ENCODE results near the gene CCDC70. TPM values are rescaled to one million over a fixed set of nuclear protein-coding genes. Genes with fewer than 3 reads are reported as not detected.

The CCDC70 gene
- polyA plus RNA-seq: under 1 TPM in 1 of 4 donors, not detected in 3; 0.07 TPM
- long read RNA-seq, donor 1: 0 reads
- long read RNA-seq, donor 2: 0 reads
- long read RNA-seq, donor 3: 0 reads
- long read RNA-seq, donor 4: 0 reads
- long read RNA-seq, donor 5: 0 reads
- long read RNA-seq, donor 6: 0 reads
- long read RNA-seq, donor 7: 0 reads
- long read RNA-seq, donor 8: 0 reads
- long read RNA-seq, donor 9: 0 reads
- long read RNA-seq, donor 10: 0 reads

DNA sequence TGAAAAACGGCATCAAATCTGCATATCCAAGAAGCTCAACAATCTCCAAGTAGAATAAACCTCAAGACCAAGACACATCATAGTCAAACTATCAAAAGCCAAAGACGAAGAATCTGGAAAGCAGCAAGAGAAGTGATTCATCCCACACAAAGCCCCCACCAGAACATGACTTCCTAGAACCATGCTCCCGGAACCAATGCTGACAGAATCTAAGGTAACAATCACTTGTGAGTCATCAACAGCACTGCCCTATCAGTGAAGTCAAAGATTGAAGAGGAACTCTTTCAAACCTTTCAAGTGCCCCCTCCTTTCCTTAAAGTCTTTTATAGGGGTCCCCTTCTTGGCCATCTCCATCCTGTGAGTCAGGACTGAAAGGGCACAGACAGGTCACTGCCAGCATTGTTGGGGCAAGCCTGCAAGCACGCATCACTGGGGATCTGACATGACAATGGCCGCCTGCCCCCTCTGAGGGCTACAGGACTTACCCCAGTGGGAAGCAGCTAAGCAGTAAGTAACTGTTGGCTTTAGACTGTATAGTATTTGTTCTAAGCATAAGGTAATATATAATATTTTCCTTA lies at the start of gene CCDC70:
Gene CCDC70, plus strand, starts transcription at position 247 of the 578 bp plus-strand sequence. CDS start 3,443 bp downstream, outside the sequence.
- DNase-seq: no peak
- H3K4me3 ChIP-seq (ENCODE audit: low read depth in 1 of 3, low read length in 3 of 3): no peak within 1 kb of the TSS
- no peaks in the 10 kb centered on the region for H3K27me3 ChIP-seq (ENCODE audit: control insufficient read depth in 3 of 3, insufficient read depth in 3 of 3, low read length in 3 of 3)
- no peaks in the 10 kb centered on the region for H3K4me1 ChIP-seq (ENCODE audit: control insufficient read depth in 3 of 3, insufficient read depth in 2 of 3, low read depth in 1 of 3, low read length in 2 of 3)
- H3K9me3 ChIP-seq (ENCODE audit: control insufficient read depth in 2 of 2, insufficient read depth in 1 of 2, low read depth in 1 of 2, low read length in 1 of 2): no peaks in the 10 kb centered on the region
- 78 to 83% (median 83%) methylated on average over 5 of the region's 5 CpGs for WGBS, 3 donors
- no peak for FAIRE-seq
- H3K36me3 ChIP-seq (ENCODE audit: control insufficient read depth in 3 of 3, insufficient read depth in 2 of 3, low read depth in 1 of 3, low read length in 3 of 3): no peaks in the 10 kb centered on the region
- H3K27ac ChIP-seq (ENCODE audit: low read depth in 1 of 3, low read length in 2 of 3): no peak within 1 kb of the TSS

- Histone ChIP-seq H3K4me3 (ENCODE audit: low read depth in 1 of 3, low read length in 3 of 3) (no peak overlapping the region), H3K27ac (ENCODE audit: low read depth in 1 of 3, low read length in 2 of 3) (no peak overlapping the region), H3K27me3 (ENCODE audit: control insufficient read depth in 3 of 3, insufficient read depth in 3 of 3, low read length in 3 of 3) (peaks cover 0 to 7% (median 0%) of the 10 kb centered on the region in 3 donors), H3K36me3 (ENCODE audit: control insufficient read depth in 3 of 3, insufficient read depth in 2 of 3, low read depth in 1 of 3, low read length in 3 of 3) (no peaks in the 10 kb centered on the region), H3K4me1 (ENCODE audit: control insufficient read depth in 3 of 3, insufficient read depth in 2 of 3, low read depth in 1 of 3, low read length in 2 of 3) (peaks cover 0 to 8% (median 0%) of the 10 kb centered on the region in 3 donors), H3K9me3 (ENCODE audit: control insufficient read depth in 2 of 2, insufficient read depth in 1 of 2, low read depth in 1 of 2, low read length in 1 of 2) (no peaks in the 10 kb centered on the region)
- DNase-seq (no peak), FAIRE-seq (no peak)
- 94 to 99% (median 97%) methylated on average over 2 of the region's 2 CpGs for WGBS, 3 donors
Observed at GRCh38 chr13:51814071-51814470, 47.7 kb upstream of the CCDC70 start.

- Histone ChIP-seq H3K27ac (ENCODE audit: low read depth in 1 of 3, low read length in 2 of 3) (no peak overlapping the region), H3K36me3 (ENCODE audit: control insufficient read depth in 3 of 3, insufficient read depth in 2 of 3, low read depth in 1 of 3, low read length in 3 of 3) (no peaks in the 10 kb centered on the region), H3K9me3 (ENCODE audit: control insufficient read depth in 2 of 2, insufficient read depth in 1 of 2, low read depth in 1 of 2, low read length in 1 of 2) (no peaks in the 10 kb centered on the region), H3K27me3 (ENCODE audit: control insufficient read depth in 3 of 3, insufficient read depth in 3 of 3, low read length in 3 of 3) (peaks cover 0 to 7% (median 0%) of the 10 kb centered on the region in 3 donors), H3K4me1 (ENCODE audit: control insufficient read depth in 3 of 3, insufficient read depth in 2 of 3, low read depth in 1 of 3, low read length in 2 of 3) (peaks cover 0 to 8% (median 0%) of the 10 kb centered on the region in 3 donors), H3K4me3 (ENCODE audit: low read depth in 1 of 3, low read length in 3 of 3) (peak overlapping the region in 1 of 3 donors; percentile 23)
- FAIRE-seq (no peak), DNase-seq (peak; percentile 82 to 87)
- 20 to 25% (median 24%) methylated on average over 13 of the region's 13 CpGs for WGBS, 3 donors
Observed at GRCh38 chr13:51814825-51815650, 46.7 kb upstream of the CCDC70 start.

GRCh38 chr13:51815848-51816247 lies 45.9 kb upstream of the CCDC70 start:
- Histone ChIP-seq H3K27ac (ENCODE audit: low read depth in 1 of 3, low read length in 2 of 3) (no peak overlapping the region), H3K36me3 (ENCODE audit: control insufficient read depth in 3 of 3, insufficient read depth in 2 of 3, low read depth in 1 of 3, low read length in 3 of 3) (no peaks in the 10 kb centered on the region), H3K9me3 (ENCODE audit: control insufficient read depth in 2 of 2, insufficient read depth in 1 of 2, low read depth in 1 of 2, low read length in 1 of 2) (no peaks in the 10 kb centered on the region), H3K4me3 (ENCODE audit: low read depth in 1 of 3, low read length in 3 of 3) (no peak overlapping the region), H3K27me3 (ENCODE audit: control insufficient read depth in 3 of 3, insufficient read depth in 3 of 3, low read length in 3 of 3) (peaks cover 0 to 7% (median 0%) of the 10 kb centered on the region in 3 donors), H3K4me1 (ENCODE audit: control insufficient read depth in 3 of 3, insufficient read depth in 2 of 3, low read depth in 1 of 3, low read length in 2 of 3) (peaks cover 0 to 8% (median 0%) of the 10 kb centered on the region in 3 donors)
- no peak for DNase-seq
- WGBS, 3 donors: 70 to 83% (median 70%) methylated on average over 11 of the region's 11 CpGs
- no peak for FAIRE-seq

DNA sequence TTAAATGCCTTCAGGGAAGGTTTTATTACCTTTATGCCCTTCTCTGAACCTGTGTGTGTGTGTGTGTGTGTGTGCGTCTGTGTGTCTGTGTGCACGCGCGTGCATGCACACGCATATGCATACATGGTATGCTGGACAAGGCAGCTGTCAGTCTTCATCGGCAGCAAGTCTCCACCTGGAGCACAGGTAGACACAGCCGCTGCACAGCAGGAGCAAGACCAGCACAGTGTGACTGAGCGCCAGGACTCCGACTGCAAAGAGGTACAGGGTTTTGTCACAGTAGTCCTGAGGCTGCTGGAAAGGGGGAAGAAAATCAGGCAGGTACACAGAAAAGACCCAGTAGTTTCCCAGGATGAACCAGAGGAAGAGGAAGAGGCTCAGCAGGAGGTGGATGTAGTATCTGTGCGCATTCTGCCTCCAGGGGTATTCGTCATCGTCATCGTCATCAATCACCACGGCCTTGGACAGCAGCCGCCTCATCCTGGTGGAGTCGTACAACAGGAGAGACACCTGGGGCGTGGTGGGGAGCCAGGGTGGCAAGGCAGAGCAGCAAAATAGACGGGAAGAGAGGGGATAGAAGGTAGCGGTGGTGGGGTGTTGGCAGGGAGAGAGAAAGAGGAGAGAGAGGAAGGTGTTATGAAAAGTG lies 45.0 kb upstream of the CCDC70 start:
- Histone ChIP-seq H3K27ac (ENCODE audit: low read depth in 1 of 3, low read length in 2 of 3) (no peak overlapping the region), H3K9me3 (ENCODE audit: control insufficient read depth in 2 of 2, insufficient read depth in 1 of 2, low read depth in 1 of 2, low read length in 1 of 2) (no peaks in the 10 kb centered on the region), H3K4me1 (ENCODE audit: control insufficient read depth in 3 of 3, insufficient read depth in 2 of 3, low read depth in 1 of 3, low read length in 2 of 3) (peaks cover 0 to 8% (median 0%) of the 10 kb centered on the region in 3 donors), H3K4me3 (ENCODE audit: low read depth in 1 of 3, low read length in 3 of 3) (no peak overlapping the region), H3K36me3 (ENCODE audit: control insufficient read depth in 3 of 3, insufficient read depth in 2 of 3, low read depth in 1 of 3, low read length in 3 of 3) (no peaks in the 10 kb centered on the region), H3K27me3 (ENCODE audit: control insufficient read depth in 3 of 3, insufficient read depth in 3 of 3, low read length in 3 of 3) (peaks cover 0 to 7% (median 0%) of the 10 kb centered on the region in 3 donors)
- WGBS, 3 donors: 79 to 83% (median 83%) methylated on average over 19 of the region's 19 CpGs
- no peak for FAIRE-seq
- no peak for DNase-seq

GRCh38 chr13:51817717-51818116 lies 44.1 kb upstream of the CCDC70 start:
- peaks cover 0 to 8% (median 0%) of the 10 kb centered on the region in 3 donors for H3K4me1 ChIP-seq (ENCODE audit: control insufficient read depth in 3 of 3, insufficient read depth in 2 of 3, low read depth in 1 of 3, low read length in 2 of 3)
- H3K36me3 ChIP-seq (ENCODE audit: control insufficient read depth in 3 of 3, insufficient read depth in 2 of 3, low read depth in 1 of 3, low read length in 3 of 3): no peaks in the 10 kb centered on the region
- DNase-seq (no peak), FAIRE-seq (no peak)
- H3K9me3 ChIP-seq (ENCODE audit: control insufficient read depth in 2 of 2, insufficient read depth in 1 of 2, low read depth in 1 of 2, low read length in 1 of 2): no peaks in the 10 kb centered on the region
- no peak overlapping the region for H3K27ac ChIP-seq (ENCODE audit: low read depth in 1 of 3, low read length in 2 of 3)
- 71 to 85% (median 74%) methylated on average over 8 of the region's 8 CpGs for WGBS, 3 donors
- peaks cover 0 to 7% (median 0%) of the 10 kb centered on the region in 3 donors for H3K27me3 ChIP-seq (ENCODE audit: control insufficient read depth in 3 of 3, insufficient read depth in 3 of 3, low read length in 3 of 3)
- no peak overlapping the region for H3K4me3 ChIP-seq (ENCODE audit: low read depth in 1 of 3, low read length in 3 of 3)

GRCh38 chr13:51818276-51818675 lies 43.5 kb upstream of the CCDC70 start:
- WGBS, 3 donors: 90 to 92% (median 92%) methylated on average over 4 of the region's 4 CpGs

More at GRCh38 chr13:51818276-51818675, 43.5 kb upstream of the CCDC70 start:
- H3K9me3 ChIP-seq (ENCODE audit: control insufficient read depth in 2 of 2, insufficient read depth in 1 of 2, low read depth in 1 of 2, low read length in 1 of 2): no peaks in the 10 kb centered on the region
- FAIRE-seq (no peak), DNase-seq (no peak)
- peaks cover 0 to 7% (median 0%) of the 10 kb centered on the region in 3 donors for H3K27me3 ChIP-seq (ENCODE audit: control insufficient read depth in 3 of 3, insufficient read depth in 3 of 3, low read length in 3 of 3)
- H3K4me3 ChIP-seq (ENCODE audit: low read depth in 1 of 3, low read length in 3 of 3): no peak overlapping the region
- no peak overlapping the region for H3K27ac ChIP-seq (ENCODE audit: low read depth in 1 of 3, low read length in 2 of 3)
- no peaks in the 10 kb centered on the region for H3K36me3 ChIP-seq (ENCODE audit: control insufficient read depth in 3 of 3, insufficient read depth in 2 of 3, low read depth in 1 of 3, low read length in 3 of 3)
- H3K4me1 ChIP-seq (ENCODE audit: control insufficient read depth in 3 of 3, insufficient read depth in 2 of 3, low read depth in 1 of 3, low read length in 2 of 3): peaks cover 0 to 8% (median 0%) of the 10 kb centered on the region in 3 donors
